T-helper 2 cell treated with Interferon-gamma antibody and Interleukin-4, amounts not matched to agents 100 ng/mL and 5 ng/mL, for 36 hours (primary cell): ENCODE results near the gene SNAPC4. TPM values are rescaled to one million over a fixed set of nuclear protein-coding genes. Genes with fewer than 3 reads are reported as not detected.

ENCODE experiments used
- intact Hi-C: fragments of 100-400 bp; cut with micrococcal nuclease; formaldehyde crosslinking; loops from one replicate; pipeline ENCODE4 v1.15.1; 2023
- total RNA-seq: library from RNA; stranded (reverse); gene quantifications from 2 replicates; pipeline ENCODE4 v1.2.3, GENCODE V29; 2022

Gene SNAPC4
- total RNA-seq, 1 donor from 2014 or later: 13.2 TPM

DNA sequence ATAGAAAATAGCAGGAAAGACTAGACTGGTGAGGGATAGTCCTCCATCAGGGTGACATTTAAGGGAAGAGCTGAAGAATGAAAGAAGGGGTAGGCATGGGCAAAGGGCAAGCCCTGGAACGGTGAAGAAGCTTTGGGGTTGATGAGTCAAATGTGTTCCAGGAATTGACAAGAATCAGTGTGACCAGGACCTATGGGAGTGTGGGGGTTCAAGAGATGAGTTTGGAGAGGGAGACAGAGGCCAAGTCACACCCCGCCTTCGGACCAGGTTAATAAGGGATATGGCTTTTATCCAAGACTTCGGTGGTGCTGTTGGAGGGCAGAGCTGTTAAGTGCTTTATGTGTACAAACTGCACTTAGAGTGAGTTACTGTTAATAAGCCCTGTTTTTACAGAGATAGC, 11.4 kb upstream of the SNAPC4 start:
- intact Hi-C loops: no loop called here

DNA sequence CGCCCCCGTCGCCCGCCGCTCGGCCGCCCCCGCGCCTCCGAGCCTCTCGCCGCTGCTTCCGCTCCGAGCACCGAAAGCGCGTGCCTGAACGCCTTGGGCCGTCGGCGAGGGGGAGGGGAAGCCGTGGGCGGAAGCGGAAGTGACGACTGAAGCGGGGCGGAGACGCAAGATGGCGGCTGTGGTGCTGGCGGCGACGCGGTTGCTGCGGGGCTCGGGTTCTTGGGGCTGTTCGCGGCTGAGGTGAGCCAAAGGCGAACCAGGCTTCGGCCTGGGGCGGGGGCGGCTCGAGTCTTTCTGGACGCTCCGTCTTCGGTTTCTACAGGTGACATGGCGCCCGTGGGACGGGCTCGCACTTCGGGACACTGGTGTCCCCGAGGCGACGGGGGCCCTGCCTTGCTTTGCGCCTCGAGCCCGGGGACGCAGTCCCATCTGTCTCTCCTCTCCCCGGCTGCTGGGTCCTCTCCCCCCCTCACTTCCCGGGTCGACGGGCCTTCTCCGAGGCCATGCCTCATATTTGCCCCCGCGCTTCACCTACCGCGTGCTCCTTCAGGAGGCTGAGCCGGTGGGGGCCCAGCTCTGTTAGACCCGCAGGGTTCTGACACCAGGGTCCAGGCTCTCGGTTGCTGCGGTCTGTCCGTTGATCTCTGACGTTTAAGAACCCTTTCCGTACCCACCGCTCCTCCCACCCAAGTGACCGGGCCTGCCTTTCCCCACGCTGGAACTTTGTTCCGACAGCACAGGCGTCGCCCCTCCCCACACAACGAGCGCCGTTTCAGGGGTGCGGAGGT, 10.7 kb upstream of the SNAPC4 start, which contains the start of the genes ENTR1 and PMPCA:
Gene ENTR1 (minus strand): TSS at position 115 of the 788 bp plus-strand sequence. CDS start 217 bp downstream, outside the sequence.
Gene PMPCA (plus strand): TSS at position 159 of the 788 bp plus-strand sequence. CDS start 11 bp downstream, at position 170.
- intact Hi-C loops: loop anchor here (1.0 kb wide), 2 partner anchors 10 to 73 kb away; partner anchors contain the start of genes SEC16A and SNAPC4

DNA sequence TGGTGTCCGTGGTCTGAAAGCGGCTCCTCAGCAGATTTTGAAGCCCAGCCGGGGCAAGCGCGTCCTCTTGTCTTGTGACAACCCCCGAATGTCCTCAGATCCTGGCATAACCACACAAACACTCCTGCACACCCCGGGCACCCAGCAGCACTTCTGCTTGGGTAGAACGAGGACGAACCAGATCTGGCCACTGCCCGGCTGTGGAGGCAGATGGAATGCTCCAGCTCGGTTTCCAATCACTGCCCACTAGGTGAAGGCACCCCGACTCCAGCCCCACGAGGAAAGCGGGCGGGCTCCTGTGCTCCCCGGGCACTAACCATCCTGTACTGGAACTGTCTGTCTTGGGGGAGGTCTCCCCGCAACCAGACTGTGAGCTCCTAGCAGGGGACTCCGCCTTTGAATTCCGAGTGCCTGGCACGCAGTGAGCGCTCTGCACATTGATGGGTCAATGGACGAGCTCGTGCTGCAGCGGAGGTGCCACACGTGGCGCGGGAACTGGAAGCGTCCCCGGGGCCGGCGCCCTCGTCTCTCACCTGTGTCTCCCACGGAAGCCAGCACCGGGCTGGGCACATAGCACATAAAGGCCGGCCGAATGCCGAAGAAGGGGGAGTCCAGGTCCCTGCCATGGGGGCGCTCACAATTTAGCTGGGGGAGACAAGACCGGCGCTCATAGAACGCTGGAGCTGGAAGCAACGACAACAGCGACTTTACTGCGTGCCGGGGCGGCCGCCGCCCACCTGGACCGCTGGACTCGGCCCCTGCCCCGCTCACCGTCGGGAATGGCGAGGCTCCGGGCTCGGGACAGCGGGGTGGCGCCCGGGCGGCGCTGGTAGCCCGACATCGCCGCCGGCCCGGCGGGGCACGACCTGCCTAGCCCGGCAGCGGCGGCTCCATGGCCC, 9.8 kb upstream of the SNAPC4 start:
- intact Hi-C loops: loop anchor here (1.0 to 10.0 kb wide), 3 partner anchors 10 to 125 kb away; partner anchors contain the start of genes SEC16A and SNAPC4

DNA sequence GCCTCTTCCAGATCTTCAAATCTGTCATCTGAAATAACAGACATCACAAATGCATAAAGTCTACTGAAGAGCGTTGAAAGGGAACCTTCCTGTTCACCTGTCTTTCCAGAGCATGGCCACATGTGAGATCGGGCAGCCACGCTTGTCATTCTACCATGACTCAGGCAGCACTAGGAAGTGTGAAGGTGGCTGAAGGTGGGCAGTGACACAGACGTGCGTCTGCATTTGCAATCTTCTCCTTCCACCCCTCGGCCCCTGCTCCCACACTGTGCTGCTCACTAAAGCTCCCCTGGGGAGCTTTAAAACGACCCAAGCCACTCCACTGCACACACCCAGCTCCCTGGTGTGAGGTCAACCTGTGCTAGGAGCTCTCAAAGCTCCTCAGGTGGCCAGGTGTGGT, 7.9 kb upstream of the SNAPC4 start:
- intact Hi-C loops: loop anchor here (10.0 kb wide), 1 partner anchor 127 kb away; no protein-coding TSS in a partner anchor

DNA sequence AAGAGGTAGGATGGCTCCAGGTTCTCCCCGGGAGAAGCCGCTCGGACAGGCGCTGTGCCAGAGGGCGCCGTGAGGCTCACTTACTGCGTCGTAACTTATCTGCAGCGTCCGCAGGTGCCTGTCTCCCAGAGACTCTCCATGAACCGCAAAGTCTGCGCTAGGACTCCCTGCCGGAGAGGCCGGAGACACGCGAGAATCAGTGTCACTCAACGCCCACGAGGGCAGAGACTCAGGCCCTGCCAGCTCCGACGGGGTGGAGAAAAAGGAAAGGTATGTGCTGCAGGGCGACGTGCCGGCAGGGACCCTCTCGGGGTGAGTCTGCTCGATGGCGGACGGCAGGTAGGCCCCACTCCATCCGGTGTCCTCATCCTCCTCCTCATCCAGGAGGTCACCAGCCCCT, 7.1 kb upstream of the SNAPC4 start:
- intact Hi-C loops: loop anchor here (10.0 kb wide), 1 partner anchor 128 kb away; no protein-coding TSS in a partner anchor

DNA sequence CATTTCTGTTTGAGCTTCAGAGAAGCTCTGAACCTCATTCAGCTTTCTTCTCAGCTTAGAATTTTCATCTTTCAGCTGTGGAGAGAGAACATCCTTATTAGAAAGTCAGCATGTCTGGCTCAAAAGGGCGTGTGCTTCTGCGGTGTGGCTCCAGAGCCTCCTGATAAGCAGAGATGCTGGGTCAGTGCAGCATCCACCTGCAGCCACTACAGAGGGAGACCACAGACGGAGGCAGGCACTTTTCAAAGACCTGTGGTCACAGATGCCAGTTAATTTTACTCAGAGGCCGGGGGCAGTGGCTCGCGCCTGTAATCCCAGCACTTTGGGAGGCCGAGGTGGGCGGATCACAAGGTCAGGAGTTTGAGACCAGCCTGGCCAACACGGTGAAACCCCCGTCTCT, 5.9 kb upstream of the SNAPC4 start:
- intact Hi-C loops: loop anchor here (10.0 kb wide), 1 partner anchor 129 kb away; no protein-coding TSS in a partner anchor

DNA sequence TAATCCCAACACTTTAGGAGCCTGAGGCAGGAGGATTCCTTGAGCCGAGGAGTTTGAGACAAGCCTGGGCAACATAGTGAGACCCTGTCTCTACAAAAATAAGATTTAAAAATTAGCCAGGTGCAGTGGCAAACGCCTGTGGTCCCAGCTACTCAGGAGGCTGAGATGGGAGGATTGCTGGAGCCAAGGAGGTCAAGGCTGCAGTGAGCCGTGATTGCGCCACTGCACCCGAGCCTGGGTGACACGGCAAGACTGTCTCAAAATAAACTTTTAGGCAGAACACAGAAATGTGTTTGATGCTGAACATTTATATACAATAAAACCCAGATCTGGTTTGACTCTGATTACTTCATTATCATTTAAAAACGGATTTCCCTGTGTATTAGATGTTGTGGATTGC, 5.5 kb upstream of the SNAPC4 start:
- intact Hi-C loops: loop anchor here (10.0 kb wide), 1 partner anchor 129 kb away; no protein-coding TSS in a partner anchor

DNA sequence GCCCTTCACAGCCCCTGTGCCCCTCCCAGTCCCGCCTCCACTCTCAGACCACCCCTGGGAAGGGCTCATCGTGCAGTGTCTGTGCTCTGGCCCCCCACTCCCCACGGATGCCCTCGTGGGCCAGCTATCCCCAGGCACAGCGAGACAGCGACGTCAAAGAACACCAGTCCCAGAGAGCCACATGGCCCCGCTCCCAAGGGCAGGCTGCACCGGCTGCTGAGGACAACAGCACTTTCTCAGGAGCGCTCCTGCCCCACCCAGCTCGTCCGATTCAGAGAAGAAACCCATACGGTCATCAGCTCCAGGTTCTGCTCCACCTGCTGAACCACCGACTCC, 4.8 kb upstream of the SNAPC4 start:
- intact Hi-C loops: loop anchor here (10.0 kb wide), 1 partner anchor 130 kb away; no protein-coding TSS in a partner anchor

DNA sequence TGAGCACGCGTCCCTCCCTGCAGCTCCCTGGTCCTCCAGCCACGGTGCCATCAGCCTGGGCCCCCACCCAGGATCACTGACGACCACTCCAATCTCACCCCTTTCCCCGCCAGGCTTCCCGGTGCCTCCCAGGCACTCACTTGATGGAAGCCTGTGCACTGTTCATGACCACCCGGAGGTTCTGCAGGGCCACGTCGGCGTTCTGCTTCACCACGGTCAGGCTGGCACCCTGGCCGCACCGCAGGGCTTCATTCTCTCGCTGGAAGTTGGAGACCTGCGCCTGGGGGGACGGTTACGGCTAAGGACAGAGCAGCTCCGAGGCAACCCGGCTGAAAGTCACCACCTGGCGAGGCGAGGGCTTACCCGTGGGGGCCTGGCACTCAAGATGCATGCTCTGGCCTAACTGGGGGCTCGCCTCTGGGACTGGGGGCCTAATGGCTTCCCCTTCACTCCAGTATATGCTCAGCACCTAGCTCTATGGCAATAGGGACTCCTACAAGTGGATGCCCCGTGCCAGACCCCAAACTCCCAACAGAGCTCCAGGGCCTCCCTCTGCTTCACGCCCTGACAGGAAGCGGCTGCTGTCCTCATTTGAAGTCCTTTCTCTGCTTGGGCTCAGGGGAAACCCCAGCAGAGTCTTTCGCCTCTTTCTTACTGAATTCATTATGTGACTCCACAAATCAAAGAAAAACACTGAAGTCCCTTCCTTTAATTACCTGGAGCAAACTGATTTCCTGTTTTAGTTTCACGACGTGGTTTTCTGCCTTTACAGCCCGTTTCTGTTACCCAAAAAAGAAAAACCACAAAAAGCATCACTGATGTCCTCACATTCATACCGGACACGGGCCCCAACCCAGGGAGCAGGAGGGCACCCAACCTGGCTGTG, 4.2 kb upstream of the SNAPC4 start:
- intact Hi-C loops: loop anchor here (10.0 kb wide), 1 partner anchor 131 kb away; no protein-coding TSS in a partner anchor

DNA sequence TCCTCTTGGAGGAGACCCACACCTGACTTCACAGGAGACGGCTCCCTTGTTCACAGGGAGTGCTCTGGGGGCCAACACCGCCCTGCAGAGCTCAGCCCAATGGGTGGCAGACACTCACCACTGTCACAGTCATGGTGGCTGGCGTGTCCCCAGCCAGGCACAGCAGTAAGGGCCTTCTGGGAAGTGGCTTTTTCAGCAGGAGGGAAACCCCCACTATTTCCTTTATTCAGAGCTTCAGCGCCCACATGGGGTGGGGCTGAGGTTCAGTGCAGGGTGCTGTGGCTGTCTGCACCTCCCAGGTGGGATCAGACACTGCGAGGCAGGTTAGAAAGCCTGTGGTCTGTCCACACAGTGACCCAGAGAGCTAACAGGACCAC, 3.6 kb upstream of the SNAPC4 start:
- intact Hi-C loops: loop anchor here (10.0 kb wide), 1 partner anchor 131 kb away; no protein-coding TSS in a partner anchor

DNA sequence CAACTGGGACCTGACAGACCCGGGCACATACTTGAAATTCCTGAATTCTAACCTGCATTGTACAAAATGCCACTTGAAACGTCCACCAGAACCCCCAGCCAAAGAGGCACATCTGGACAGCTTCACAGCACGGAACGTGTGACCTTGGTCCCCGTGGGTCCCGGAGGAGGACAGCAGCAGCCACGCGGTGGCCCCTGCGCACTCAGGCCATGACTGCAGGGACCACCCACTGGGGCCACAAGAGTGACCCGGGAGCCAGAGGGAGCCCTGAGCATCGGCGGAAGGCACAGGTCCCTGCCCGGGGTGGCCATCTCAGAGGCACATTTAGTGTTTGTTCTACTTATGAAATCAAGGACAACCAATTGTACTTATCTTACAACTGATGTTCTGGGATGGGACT, 2.1 kb upstream of the SNAPC4 start:
- intact Hi-C loops: loop anchor here (10.0 kb wide), 1 partner anchor 133 kb away; no protein-coding TSS in a partner anchor

DNA sequence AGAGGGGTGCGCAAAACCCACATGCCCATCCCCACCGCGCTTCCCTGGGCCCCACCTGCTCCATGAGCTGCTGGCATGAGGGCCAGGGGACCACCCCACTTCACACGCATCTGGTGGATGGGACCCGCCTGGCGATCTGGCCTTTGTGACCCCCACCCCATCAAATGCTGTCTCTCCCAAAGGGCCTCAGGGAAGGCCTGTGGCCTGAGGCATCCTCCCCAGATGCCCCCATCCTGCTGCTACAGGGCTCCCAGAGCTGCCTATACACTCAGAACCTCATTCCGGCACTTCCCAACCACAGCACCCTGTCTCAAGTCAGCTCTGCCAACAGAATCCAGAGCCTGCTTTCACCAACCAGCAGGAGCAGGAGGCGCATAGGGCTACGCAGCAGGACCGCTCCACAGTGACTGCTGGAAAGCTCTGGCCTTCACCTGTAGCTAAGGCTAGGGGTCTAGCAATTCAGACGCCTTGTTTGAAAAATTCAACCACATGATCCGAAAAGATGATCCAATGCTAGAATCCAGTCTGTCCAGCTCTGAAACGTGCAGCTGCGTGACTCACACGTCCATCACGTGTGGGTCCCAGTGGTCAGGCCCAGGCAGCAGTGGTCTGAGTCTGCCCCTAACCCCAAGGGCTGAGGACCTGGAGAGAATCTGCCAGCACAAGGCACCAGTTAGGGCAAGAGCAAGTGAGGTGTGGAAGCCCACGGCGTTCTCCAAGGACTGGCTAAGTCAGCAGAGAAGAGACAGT, 1.4 kb upstream of the SNAPC4 start:
- intact Hi-C loops: loop anchor here (2.0 to 10.0 kb wide), 3 partner anchors 39 to 133 kb away; partner anchors contain the start of genes DNLZ and SEC16A

DNA sequence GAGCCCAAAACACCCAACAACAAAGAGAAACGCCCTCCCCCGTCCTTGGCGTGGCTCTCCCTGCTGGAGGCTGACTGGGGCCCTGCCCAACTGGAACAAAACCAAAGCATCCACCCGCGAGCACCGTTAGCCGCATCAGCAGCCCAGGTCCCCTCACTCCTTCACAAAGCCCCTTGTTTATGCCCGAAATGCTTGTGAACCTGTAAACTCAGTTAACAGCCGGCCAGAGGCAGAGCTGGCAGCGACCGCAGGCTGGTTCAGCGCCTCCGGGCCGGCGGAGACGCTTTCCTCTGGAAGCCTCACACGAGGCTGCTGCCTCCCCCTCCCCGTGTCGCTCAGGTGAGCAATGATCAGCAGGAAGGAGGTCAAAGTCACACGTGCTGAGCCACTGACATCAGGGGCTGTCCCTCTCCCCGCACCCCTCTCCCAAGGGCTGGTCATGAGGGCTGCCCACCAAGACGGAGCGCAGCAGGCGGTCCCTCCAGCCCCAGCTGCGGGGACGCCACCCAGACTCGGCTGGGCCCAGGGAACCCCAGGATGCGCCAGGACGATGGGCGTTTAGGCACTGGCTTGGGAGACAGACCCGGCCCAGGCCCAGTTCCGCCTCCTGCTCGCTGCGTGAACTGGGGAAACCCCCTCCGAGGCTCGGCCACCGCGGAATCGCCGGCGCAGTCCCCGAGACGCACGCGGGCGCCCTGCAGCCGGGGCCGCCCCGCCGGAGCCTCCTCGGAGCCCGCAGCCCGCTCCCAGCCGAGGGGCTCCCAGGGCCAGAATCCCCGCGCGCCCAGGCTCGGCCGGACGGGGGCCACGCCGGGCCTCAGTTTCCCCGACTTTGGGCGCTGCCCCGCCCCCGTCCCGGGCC, 563 bp downstream of the SNAPC4 start:
- intact Hi-C loops: loop anchor here (1.0 to 10.0 kb wide), 6 partner anchors 11 to 135 kb away; partner anchors contain the start of genes DNLZ, ENTR1, INPP5E and PMPCA

DNA sequence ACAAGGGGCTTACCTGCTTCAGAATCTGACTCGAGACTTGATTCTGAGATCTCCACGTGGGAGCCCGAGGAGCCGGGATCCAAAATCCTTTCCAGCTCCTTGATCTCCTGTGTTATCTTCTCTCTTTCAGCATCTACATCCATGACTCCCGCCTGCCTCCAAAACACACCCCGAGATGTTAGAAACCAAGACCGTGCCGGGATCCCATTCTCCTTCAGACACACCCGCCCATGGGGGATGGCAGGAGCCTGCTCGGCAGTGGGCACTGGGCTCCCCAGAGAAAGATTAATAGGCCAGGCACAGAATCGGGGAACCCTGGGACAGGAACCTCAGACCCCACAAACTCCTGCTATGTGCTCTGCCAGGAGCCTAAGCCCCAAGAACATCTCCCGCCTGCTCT, 1.7 kb downstream of the SNAPC4 start:
- intact Hi-C loops: no loop called here

DNA sequence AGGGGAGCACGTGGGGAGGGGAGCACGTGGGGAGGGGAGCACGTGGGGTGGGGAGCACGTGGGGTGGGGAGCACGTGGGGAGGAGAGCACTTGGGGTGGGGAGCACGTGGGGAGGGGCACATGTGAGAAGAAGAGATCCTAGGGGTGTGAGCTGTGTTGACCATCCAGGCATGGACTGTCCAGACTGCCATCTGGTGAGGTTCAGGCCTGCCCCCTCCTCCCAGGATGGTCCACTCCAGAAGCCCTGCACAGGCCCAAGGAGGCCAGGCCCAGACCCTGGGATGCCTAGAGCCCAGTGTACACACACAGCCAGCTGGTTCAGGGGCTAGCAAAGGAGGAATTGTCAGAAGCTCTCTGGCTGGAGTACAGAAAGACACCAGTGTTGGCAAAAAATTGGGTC, 2.3 kb downstream of the SNAPC4 start:
- intact Hi-C loops: no loop called here

DNA sequence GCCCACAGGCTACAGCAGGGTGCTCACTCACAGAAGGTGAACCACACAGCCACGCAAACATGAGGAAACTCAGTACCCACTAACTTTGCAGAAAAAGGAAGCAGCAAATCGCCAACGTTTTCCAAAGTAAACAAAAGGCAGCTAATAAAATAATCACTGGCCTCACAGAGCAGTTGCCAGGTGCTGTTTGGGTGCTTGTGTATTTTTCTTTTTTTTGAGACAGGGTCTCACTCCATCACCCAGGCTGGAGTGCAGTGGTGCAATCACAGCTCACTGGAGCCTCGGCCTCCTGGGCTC, 3.8 kb downstream of the SNAPC4 start:
- intact Hi-C loops: no loop called here

DNA sequence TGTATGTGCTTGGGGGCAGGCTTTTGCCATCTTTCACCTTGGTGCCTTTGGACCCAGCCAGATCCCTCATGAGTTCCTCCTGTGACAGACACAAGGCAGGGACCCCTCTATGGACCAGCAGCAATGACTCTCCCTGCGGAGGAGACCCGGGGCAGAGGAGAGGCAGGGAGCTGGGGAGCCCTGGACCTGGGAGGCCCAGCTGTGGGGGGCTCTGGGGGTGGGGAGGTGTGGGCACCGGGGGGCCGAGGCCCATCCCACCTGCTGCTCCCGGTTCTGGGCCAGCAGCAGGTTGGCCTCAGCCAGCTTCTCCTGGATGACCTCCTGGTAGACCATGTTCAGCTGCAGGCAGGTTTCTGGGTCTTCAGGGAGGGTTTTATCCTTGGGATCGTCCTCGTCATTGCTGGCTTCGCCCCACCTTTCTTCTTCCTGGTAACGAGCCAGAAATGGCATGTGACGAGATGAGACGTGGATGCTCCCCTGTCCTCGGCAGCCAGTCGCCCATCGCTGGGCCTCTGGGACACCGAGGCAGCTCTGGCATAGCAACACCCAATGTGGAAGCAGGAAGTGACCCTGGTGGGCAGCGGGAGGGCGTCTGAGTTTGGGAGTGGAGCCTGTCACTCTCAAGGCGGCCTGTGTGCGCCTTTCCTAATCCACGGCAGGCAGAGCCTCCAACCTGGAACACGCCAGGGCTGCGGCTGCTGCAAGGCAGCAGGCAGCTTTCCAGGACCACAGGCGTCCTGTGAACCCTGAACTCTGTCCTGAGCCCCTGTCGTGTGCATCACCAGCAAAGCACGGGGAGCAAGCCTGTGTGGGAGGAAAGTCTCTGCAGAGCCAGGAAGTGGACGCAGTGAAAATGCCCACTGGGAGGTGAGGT, 4.4 kb downstream of the SNAPC4 start:
- intact Hi-C loops: no loop called here

DNA sequence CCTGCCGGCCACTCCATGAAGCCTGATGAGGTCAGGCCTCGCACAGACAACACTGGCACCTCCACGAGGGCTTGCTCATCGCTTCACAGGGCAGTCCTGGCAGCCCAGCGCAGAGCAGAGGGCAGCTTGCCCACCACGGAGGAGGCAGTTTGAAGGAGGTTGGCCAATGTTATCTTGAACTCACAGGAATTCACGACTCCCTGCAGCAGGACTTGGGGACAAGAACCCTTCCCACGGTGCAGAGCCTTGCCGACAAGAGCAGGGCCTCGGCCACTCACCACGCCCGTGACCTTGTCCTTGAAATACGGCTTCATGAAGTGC, 5.0 kb downstream of the SNAPC4 start:
- intact Hi-C loops: no loop called here
